H1 (cell line): Measurements from ENCODE around the gene EPB41L4B. TPM values are rescaled to one million over a fixed set of nuclear protein-coding genes. Genes with fewer than 3 reads are reported as not detected.

Experiments
- CTCF ChIA-PET: fragments of 300-600 bp; sonication (Branson Sonifier 250); formaldehyde crosslinking; loops from one replicate; lab custom pipeline; 2021; ENCODE audit not compliant: partially characterized antibody; lab: Charles Lee
- POLR2A ChIA-PET: fragments of 300-600 bp; sonication (Branson Sonifier 250); formaldehyde crosslinking; loops from one replicate; lab custom pipeline; 2021; ENCODE audit warnings: inconsistent platforms; ENCODE audit not compliant: partially characterized antibody; lab: Charles Lee
- DNase-seq, 2 experiments: peaks; one replicate each; pipeline versions ENCODE4 v3.0.0 to v3.0.0-alpha.2; 2010 to 2022; ENCODE audit warnings: low spot score in 2 of 2, low read depth in 1 of 2, mixed read lengths in 1 of 2
- FAIRE-seq: peaks from 2 replicates; lab custom pipeline; 2011; peaks lifted over from hg19 to GRCh38; lab: Jason Lieb, UNC
- H2AFZ ChIP-seq: 2 replicates; pipeline ENCODE4 v1.8.1; 2012; ENCODE audit warnings: low read length, inconsistent platforms
- H2AK5ac ChIP-seq: 2 replicates; pipeline ENCODE4 v1.6.1; 2013; ENCODE audit warnings: low read depth, low read length
- H2BK120ac ChIP-seq: replicated peaks from 2 replicates; pipeline ENCODE3; 2013; ENCODE audit warnings: low read depth, low read length, inconsistent platforms
- H2BK12ac ChIP-seq: 2 replicates; pipeline ENCODE4 v1.6.1; 2013; ENCODE audit warnings: low read depth, low read length
- H2BK15ac ChIP-seq: 2 replicates; pipeline ENCODE4 v1.6.1; 2013; ENCODE audit warnings: low read length
- H2BK20ac ChIP-seq: 2 replicates; pipeline ENCODE4 v1.6.1; 2013; ENCODE audit warnings: low read length
- H2BK5ac ChIP-seq: 2 replicates; pipeline ENCODE4 v1.6.1; 2013; ENCODE audit warnings: low read depth, low read length
- H3K14ac ChIP-seq: 2 replicates; pipeline ENCODE4 v1.6.1; 2013; ENCODE audit warnings: inconsistent platforms; ENCODE audit not compliant: insufficient read length
- H3K18ac ChIP-seq: 2 replicates; pipeline ENCODE4 v1.6.1; 2013; ENCODE audit warnings: low read length; ENCODE audit errors: extremely low read depth
- H3K23ac ChIP-seq: 2 replicates; pipeline ENCODE4 v1.6.1; 2013; ENCODE audit warnings: inconsistent platforms; ENCODE audit not compliant: insufficient read length
- H3K23me2 ChIP-seq: 2 replicates; pipeline ENCODE4 v1.6.1; 2013; ENCODE audit warnings: low read depth, low read length
- H3K27ac ChIP-seq: 2 replicates; pipeline ENCODE4 v1.6.1; 2011; ENCODE audit warnings: low read depth, low read length, inconsistent platforms
- H3K27me3 ChIP-seq, 4 experiments: replicated peaks in 1 of 4; 1 replicate in 1 of 4; 2 replicates in 3 of 4; pipeline versions ENCODE4 v1.6.1 to v1.8.1; 2011 to 2013; ENCODE audit warnings: low read length in 3 of 4, mild to moderate bottlenecking in 3 of 4, inconsistent platforms in 2 of 4, mixed read lengths in 2 of 4, moderate library complexity in 1 of 4; ENCODE audit not compliant: control insufficient read depth in 3 of 4, insufficient read depth in 3 of 4; ENCODE audit errors: extremely low read depth in 1 of 4
- H3K36me3 ChIP-seq, 4 experiments: 2 replicates each; pipeline versions ENCODE4 v1.6.1 to v1.8.1; 2011 to 2013; ENCODE audit warnings: mild to moderate bottlenecking in 4 of 4, low read length in 3 of 4, moderate library complexity in 2 of 4, control low read depth in 1 of 4, inconsistent platforms in 1 of 4; ENCODE audit not compliant: insufficient read depth in 4 of 4, control insufficient read depth in 2 of 4
- H3K4ac ChIP-seq: replicated peaks from 2 replicates; pipeline ENCODE3; 2013; ENCODE audit warnings: low read length, low read depth, mixed read lengths, inconsistent platforms; ENCODE audit not compliant: insufficient read length
- H3K4me1 ChIP-seq, 4 experiments: replicated peaks in 1 of 4; 1 replicate in 1 of 4; 2 replicates in 3 of 4; pipeline versions ENCODE4 v1.6.1 to v1.8.1; 2011 to 2013; ENCODE audit warnings: low read length in 3 of 4, inconsistent platforms in 2 of 4, mixed read lengths in 1 of 4; ENCODE audit not compliant: insufficient read depth in 4 of 4, control insufficient read depth in 3 of 4
- H3K4me2 ChIP-seq, 2 experiments: 2 replicates each; pipeline versions ENCODE4 v1.6.1 to v1.8.1; 2011 to 2013; ENCODE audit warnings: low read depth in 2 of 2, low read length in 2 of 2, control low read depth in 1 of 2, inconsistent platforms in 1 of 2, mild to moderate bottlenecking in 1 of 2; ENCODE audit not compliant: insufficient read depth in 1 of 2
- H3K4me3 ChIP-seq, 4 experiments: fragments of 200-600, 300-600 bp in 1 of 4; sonication (generic), shearing (Covaris generic), sonication (Bioruptor Twin) in 1 of 4; 2 replicates each; pipeline versions ENCODE4 v1.5.1 to v1.8.1; 2011 to 2016; ENCODE audit warnings: low read length in 4 of 4, low read depth in 3 of 4, control low read depth in 2 of 4, inconsistent platforms in 2 of 4, mild to moderate bottlenecking in 2 of 4, mixed read lengths in 1 of 4, moderate library complexity in 1 of 4; ENCODE audit not compliant: insufficient read depth in 2 of 4; ENCODE audit errors: extremely low read depth in 1 of 4
- H3K56ac ChIP-seq: replicated peaks from 2 replicates; pipeline ENCODE3; 2013; ENCODE audit warnings: low read depth, mild to moderate bottlenecking, mixed read lengths, low read length, inconsistent platforms; ENCODE audit not compliant: insufficient read length
- H3K79me1 ChIP-seq: 2 replicates; pipeline ENCODE4 v1.6.1; 2013; ENCODE audit warnings: low read depth, low read length, control low read depth
- H3K79me2 ChIP-seq, 2 experiments: 2 replicates each; pipeline versions ENCODE4 v1.6.1 to v1.8.1; 2012 to 2013; ENCODE audit warnings: low read length in 2 of 2, mild to moderate bottlenecking in 2 of 2, inconsistent platforms in 1 of 2; ENCODE audit not compliant: insufficient read depth in 2 of 2, control insufficient read depth in 1 of 2
- H3K9ac ChIP-seq, 4 experiments: replicated peaks in 1 of 4; 1 replicate in 1 of 4; 2 replicates in 3 of 4; pipeline versions ENCODE4 v1.6.1 to v1.8.1; 2011 to 2013; ENCODE audit warnings: low read depth in 3 of 4, low read length in 3 of 4, control low read depth in 2 of 4, mild to moderate bottlenecking in 2 of 4, moderate library complexity in 2 of 4, inconsistent platforms in 1 of 4; ENCODE audit errors: extremely low read depth in 1 of 4
- H3K9me3 ChIP-seq, 2 experiments: 2 replicates each; pipeline versions ENCODE4 v1.6.1 to v1.8.1; 2012 to 2013; ENCODE audit warnings: mild to moderate bottlenecking in 2 of 2, moderate library complexity in 2 of 2, control low read depth in 1 of 2, inconsistent platforms in 1 of 2, low read depth in 1 of 2, low read length in 1 of 2, mixed read lengths in 1 of 2; ENCODE audit not compliant: insufficient read depth in 2 of 2
- H4K20me1 ChIP-seq, 2 experiments: replicated peaks in 1 of 2; 2 replicates each; pipeline versions ENCODE3 to v1.8.1; 2011 to 2013; ENCODE audit warnings: inconsistent platforms in 2 of 2, low read length in 2 of 2, mild to moderate bottlenecking in 1 of 2; ENCODE audit not compliant: insufficient read depth in 2 of 2, control insufficient read depth in 1 of 2
- H4K5ac ChIP-seq: 2 replicates; pipeline ENCODE4 v1.6.1; 2013; ENCODE audit warnings: low read length, low read depth, mixed read lengths, inconsistent platforms; ENCODE audit not compliant: insufficient read length
- H4K8ac ChIP-seq: 2 replicates; pipeline ENCODE4 v1.8.0; 2013; ENCODE audit warnings: mild to moderate bottlenecking, moderate library complexity, low read length, inconsistent platforms; ENCODE audit not compliant: insufficient read depth; ENCODE audit errors: extremely low read depth
- H4K91ac ChIP-seq: replicated peaks from 2 replicates; pipeline ENCODE3; 2013; ENCODE audit warnings: low read length, mixed read lengths, inconsistent platforms; ENCODE audit not compliant: insufficient read length
- BCL11A ChIP-seq, 2 experiments: IDR thresholded peaks; one replicate each; pipeline ENCODE4 v1.6.1; 2011; ENCODE audit warnings: low read depth in 2 of 2, low read length in 2 of 2, mild to moderate bottlenecking in 2 of 2
- CEBPB ChIP-seq: IDR thresholded peaks from 2 replicates; pipeline ENCODE4 v1.6.1; 2012; ENCODE audit warnings: low read depth, low read length
- CHD1 ChIP-seq: IDR thresholded peaks from 2 replicates; pipeline ENCODE4 v1.6.1; 2012; ENCODE audit warnings: low read depth, low read length, improper control_type of control experiment
- KDM5A ChIP-seq: fragments of 200-600 bp; IDR thresholded peaks from 2 replicates; pipeline ENCODE4 v1.7.1; 2012; ENCODE audit warnings: mild to moderate bottlenecking, low read length, inconsistent platforms, mixed read lengths
- RAD21 ChIP-seq, 2 experiments: IDR thresholded peaks in 1 of 2; conservative IDR thresholded peaks in 1 of 2; 2 replicates each; pipeline ENCODE4 v1.6.1; 2011; ENCODE audit warnings: low read depth in 2 of 2, low read length in 2 of 2, improper control_type of control experiment in 1 of 2, inconsistent platforms in 1 of 2, mild to moderate bottlenecking in 1 of 2, moderate library complexity in 1 of 2
- SAP30 ChIP-seq: fragments of 300-600 bp; sonication (generic); IDR thresholded peaks from 2 replicates; pipeline ENCODE4 v1.7.1; 2012; ENCODE audit warnings: low read length, moderate library complexity, mild to moderate bottlenecking, inconsistent platforms; ENCODE audit not compliant: insufficient read depth, insufficient replicate concordance
- SIN3A ChIP-seq, 2 experiments: IDR thresholded peaks in 1 of 2; conservative IDR thresholded peaks in 1 of 2; 2 replicates each; pipeline ENCODE4 v1.6.1; 2011 to 2012; ENCODE audit warnings: low read length in 2 of 2, improper control_type of control experiment in 1 of 2, low read depth in 1 of 2, mild to moderate bottlenecking in 1 of 2
- SP2 ChIP-seq: IDR thresholded peaks from 2 replicates; pipeline ENCODE4 v1.6.1; 2012; ENCODE audit warnings: mild to moderate bottlenecking, low read length, inconsistent platforms
- SRF ChIP-seq: IDR thresholded peaks from 2 replicates; pipeline ENCODE4 v1.6.1; 2011; ENCODE audit warnings: mild to moderate bottlenecking, low read depth, low read length, moderate library complexity
- TBP ChIP-seq: IDR thresholded peaks from 2 replicates; pipeline ENCODE4 v1.6.1; 2011; ENCODE audit warnings: low read depth, low read length, improper control_type of control experiment
- TCF12 ChIP-seq: IDR thresholded peaks from 2 replicates; pipeline ENCODE4 v1.6.1; 2011; ENCODE audit warnings: low read depth, mild to moderate bottlenecking, low read length
- WGBS, 2 experiments: shearing (Covaris generic) in 1 of 2; methylation state at CpG; one replicate each; pipeline versions ENCODE4 v1.1.6 to v1.1.7; 2013 to 2015; ENCODE audit warnings: low lambda C conversion rate in 2 of 2, mixed read lengths in 2 of 2, inconsistent platforms in 1 of 2, low coverage in 1 of 2, missing lambda C conversion rate in 1 of 2; ENCODE audit not compliant: insufficient replicate concordance in 2 of 2, insufficient coverage in 1 of 2, insufficient read length in 1 of 2; ENCODE audit errors: extremely low coverage in 1 of 2, missing lambda C conversion rate in 1 of 2; 5-methylcytosine and 5-hydroxymethylcytosine counted together
- polyA plus RNA-seq, 7 experiments: library from polyadenylated mRNA; depleted of rRNA in 3 of 7; stranded (reverse) in 5 of 7; unstranded in 2 of 7; fragments of >200 nt in 5 of 7; fragments of 200-250 nt in 2 of 7; gene quantifications; 1 replicate in 5 of 7; 2 replicates in 1 of 7; 4 replicates in 1 of 7; pipeline versions ENCODE4 v1.2.1 to v1.2.3, GENCODE V29; 2011 to 2013; ENCODE audit warnings: missing spikeins in 2 of 7, mixed read lengths in 2 of 7
- total RNA-seq: library from RNA; stranded (reverse); fragmentation: NEBNext Ultra II Directional; extraction: Animal tissue kit (Norgen Biotek cat#: 25700); gene quantifications from 2 replicates; pipeline ENCODE4 v1.2.1, GENCODE V29; 2021
- TF ChIP-seq, protein P1 (sequence below): IDR thresholded peaks from 2 replicates; pipeline ENCODE4 v1.6.1; 2012; ENCODE audit warnings: low read length, inconsistent platforms

The EPB41L4B gene
- total and polyA plus RNA-seq, 2 of the 8 experiments (the other 6 are each of a cell fraction or from before 2014, with no cell fraction given): 11.9 to 25.0 TPM

DNA sequence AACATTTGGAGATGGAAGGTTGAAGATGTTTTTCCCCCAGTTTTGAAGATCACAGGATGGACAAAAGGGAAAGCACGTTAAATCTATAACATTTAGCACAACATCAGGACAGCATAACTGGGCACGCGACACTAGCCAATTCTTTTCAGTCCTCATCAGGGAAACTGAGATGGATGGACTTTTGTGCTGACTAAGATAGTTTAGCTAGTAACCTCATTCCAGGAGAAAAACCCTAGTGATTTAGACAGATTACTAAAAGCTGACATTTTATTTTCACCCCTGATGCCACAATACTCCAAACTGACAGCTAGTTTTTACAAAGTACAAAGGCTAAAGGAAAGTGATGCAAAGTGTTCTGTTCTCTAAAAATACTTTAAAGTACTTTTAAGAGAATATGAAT is 53.3 kb downstream of the EPB41L4B start:
- Histone ChIP-seq H2AK5ac (no peak overlapping the region), H3K4me1 (peaks cover 0 to 6% (median 4%) of the 10 kb centered on the region in 4 experiments; a peak in 6 of 7 replicates), H2BK5ac (no peak overlapping the region), H3K27me3 (no peaks in the 10 kb centered on the region; a peak in 1 of 7 replicates), H3K18ac (no peak overlapping the region), H3K56ac (no peak overlapping the region), H3K79me2 (no peaks in the 10 kb centered on the region; a peak in 1 of 4 replicates), H4K8ac (no peak overlapping the region), H3K23me2 (no peaks in the 10 kb centered on the region), H2AFZ (no peak overlapping the region), H3K79me1 (peaks cover 3% of the 10 kb centered on the region; the same call in 1 of the 2 replicates), H3K23ac (no peak overlapping the region), H3K27ac (no peak overlapping the region), H2BK12ac (no peak overlapping the region), H2BK15ac (no peak overlapping the region), H2BK20ac (no peak overlapping the region), H3K9ac (no peak overlapping the region), H4K5ac (no peak overlapping the region), H4K20me1 (peaks cover 2 to 3% of the 10 kb centered on the region in 2 experiments), H3K4ac (no peak overlapping the region), H2BK120ac (no peak overlapping the region), H3K9me3 (no peaks in the 10 kb centered on the region), H3K4me2 (no peak overlapping the region), H3K14ac (no peak overlapping the region), H4K91ac (no peak overlapping the region), H3K4me3 (no peak overlapping the region), H3K36me3 (peaks cover 0 to 6% (median 4%) of the 10 kb centered on the region in 4 experiments; a peak in 4 of 8 replicates)
- 93% methylated on average over 3 of the region's 3 CpGs; no CpG with 5 or more reads in 1 of the 2 experiments for WGBS, 2 experiments
- FAIRE-seq (no peak), DNase-seq (no peak)
- POLR2A ChIA-PET: no interaction called here
- CTCF ChIA-PET: interaction anchor here (0.9 to 1.2 kb wide), 2 partner anchors 15 to 173 kb away, joined by 3 to 4 read pairs; no protein-coding TSS in a partner anchor
- TF ChIP-seq TCF12 (no peak), SP2 (no peak), BCL11A (IDR thresholded peaks at IDR 0.05; ENCODE audit: low read depth in 2 of 2, low read length in 2 of 2) (no peak), SIN3A (conservative IDR thresholded peaks at IDR 0.05 in 1 of 2, IDR thresholded peaks at IDR 0.05 in 1 of 2; ENCODE audit: low read depth in 1 of 2, low read length in 2 of 2) (no peak), CHD1 (no peak), SRF (no peak), CEBPB (no peak), KDM5A (no peak), TBP (no peak), RAD21 (IDR thresholded peaks at IDR 0.05 in 1 of 2, conservative IDR thresholded peaks at IDR 0.05 in 1 of 2; ENCODE audit: low read depth in 2 of 2, low read length in 2 of 2) (no peak), SAP30 (no peak)
- TF ChIP-seq, protein P1, sequence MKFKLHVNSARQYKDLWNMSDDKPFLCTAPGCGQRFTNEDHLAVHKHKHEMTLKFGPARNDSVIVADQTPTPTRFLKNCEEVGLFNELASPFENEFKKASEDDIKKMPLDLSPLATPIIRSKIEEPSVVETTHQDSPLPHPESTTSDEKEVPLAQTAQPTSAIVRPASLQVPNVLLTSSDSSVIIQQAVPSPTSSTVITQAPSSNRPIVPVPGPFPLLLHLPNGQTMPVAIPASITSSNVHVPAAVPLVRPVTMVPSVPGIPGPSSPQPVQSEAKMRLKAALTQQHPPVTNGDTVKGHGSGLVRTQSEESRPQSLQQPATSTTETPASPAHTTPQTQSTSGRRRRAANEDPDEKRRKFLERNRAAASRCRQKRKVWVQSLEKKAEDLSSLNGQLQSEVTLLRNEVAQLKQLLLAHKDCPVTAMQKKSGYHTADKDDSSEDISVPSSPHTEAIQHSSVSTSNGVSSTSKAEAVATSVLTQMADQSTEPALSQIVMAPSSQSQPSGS: no peak
